WTC11 (cell line): ENCODE measurements around the gene ANKRD13A. TPM values are rescaled to one million over a fixed set of nuclear protein-coding genes. Genes with fewer than 3 reads are reported as not detected.

ENCODE experiments used
- ATAC-seq: fragments of 200-7000 bp; cut with Tn5 transposase; 2 replicates; pipeline ENCODE4 v1.10.0; 2021; ENCODE audit warnings: mild to moderate bottlenecking, moderate library complexity
- CTCF ChIA-PET: fragments of 300-600 bp; sonication (Branson Sonifier 250); formaldehyde crosslinking; loops from one replicate; lab custom pipeline; 2021; ENCODE audit warnings: antibody characterized with exemption; lab: Charles Lee
- POLR2A ChIA-PET: fragments of 350-600 bp; sonication (Branson Sonifier 250); formaldehyde crosslinking; loops from one replicate; lab custom pipeline; 2021; ENCODE audit warnings: antibody characterized with exemption; lab: Charles Lee
- DNase-seq: peaks from one replicate; pipeline ENCODE4 v3.0.0; 2021; ENCODE audit warnings: low spot score
- H3K27ac Mint-ChIP-seq: 2 replicates; pipeline ENCODE4 v1.8.0; 2021; ENCODE audit warnings: mixed read lengths
- H3K27me3 Mint-ChIP-seq: 2 replicates; pipeline ENCODE4 v1.8.0; 2021; ENCODE audit warnings: low read depth, mild to moderate bottlenecking, moderate library complexity, mixed read lengths
- H3K36me3 Mint-ChIP-seq: 2 replicates; pipeline ENCODE4 v1.8.0; 2021; ENCODE audit warnings: mixed read lengths
- H3K4me1 Mint-ChIP-seq: 2 replicates; pipeline ENCODE4 v1.8.0; 2022; ENCODE audit warnings: mixed read lengths
- H3K4me3 Mint-ChIP-seq: 2 replicates; pipeline ENCODE4 v1.8.0; 2021; ENCODE audit warnings: mild to moderate bottlenecking, moderate library complexity, mixed read lengths
- H3K9me3 Mint-ChIP-seq: 2 replicates; pipeline ENCODE4 v1.8.0; 2021; ENCODE audit warnings: mixed read lengths
- ARID4B ChIP-seq: sonication (generic); formaldehyde crosslinking; IDR thresholded peaks from 2 replicates; pipeline ENCODE4 v1.8.0; 2023; ENCODE audit warnings: missing genetic modification reagents, mild to moderate bottlenecking, borderline replicate concordance
- ATF2 ChIP-seq: sonication (generic); formaldehyde crosslinking; IDR thresholded peaks from 2 replicates; pipeline ENCODE4 v1.8.1; 2022; ENCODE audit warnings: low read depth, missing genetic modification reagents, borderline replicate concordance
- CREB1 ChIP-seq: sonication (generic); formaldehyde crosslinking; IDR thresholded peaks from 2 replicates; pipeline ENCODE4 v1.8.0; 2023; ENCODE audit warnings: mild to moderate bottlenecking, missing genetic modification reagents
- FOXJ3 ChIP-seq: sonication (generic); formaldehyde crosslinking; IDR thresholded peaks from 2 replicates; pipeline ENCODE4 v1.9.0; 2021; ENCODE audit warnings: missing genetic modification reagents, mild to moderate bottlenecking, borderline replicate concordance
- JAZF1 ChIP-seq: fragments of 250-450 bp; sonication (Bioruptor Pico); IDR thresholded peaks from 2 replicates; pipeline ENCODE4 v1.9.0; 2021; ENCODE audit warnings: moderate library complexity, mild to moderate bottlenecking, inconsistent platforms
- KAT7 ChIP-seq: sonication (generic); formaldehyde crosslinking; IDR thresholded peaks from 2 replicates; pipeline ENCODE4 v1.8.1; 2023; ENCODE audit warnings: missing genetic modification reagents, mild to moderate bottlenecking, borderline replicate concordance
- MXD4 ChIP-seq: fragments of 250-450 bp; sonication (Bioruptor Pico); IDR thresholded peaks from 2 replicates; pipeline ENCODE4 v1.8.0; 2021; ENCODE audit warnings: mild to moderate bottlenecking, moderate library complexity, borderline replicate concordance
- NR1H2 ChIP-seq: sonication (generic); formaldehyde crosslinking; IDR thresholded peaks from 2 replicates; pipeline ENCODE4 v1.9.0; 2021; ENCODE audit warnings: mild to moderate bottlenecking, moderate library complexity, missing genetic modification reagents
- OVOL2 ChIP-seq: fragments of 250-450 bp; sonication (Bioruptor Pico); IDR thresholded peaks from 2 replicates; pipeline ENCODE4 v1.9.0; 2021; ENCODE audit warnings: mild to moderate bottlenecking, borderline replicate concordance
- PRRX2 ChIP-seq: fragments of 250-450 bp; sonication (Bioruptor Pico); IDR thresholded peaks from 2 replicates; pipeline ENCODE4 v1.8.0; 2021; ENCODE audit warnings: mild to moderate bottlenecking
- RELA ChIP-seq: sonication (generic); formaldehyde crosslinking; IDR thresholded peaks from 2 replicates; pipeline ENCODE4 v1.8.1; 2022; ENCODE audit warnings: missing genetic modification reagents, mild to moderate bottlenecking, borderline replicate concordance
- SOX15 ChIP-seq: fragments of 250-450 bp; sonication (Bioruptor Pico); IDR thresholded peaks from 2 replicates; pipeline ENCODE4 v1.9.0; 2021; ENCODE audit warnings: mild to moderate bottlenecking
- TCF7 ChIP-seq: sonication (generic); formaldehyde crosslinking; IDR thresholded peaks from 2 replicates; pipeline ENCODE4 v1.8.0; 2022; ENCODE audit warnings: mild to moderate bottlenecking, low read depth, missing genetic modification reagents, moderate library complexity
- ZBTB43 ChIP-seq: sonication (generic); formaldehyde crosslinking; IDR thresholded peaks from 2 replicates; pipeline ENCODE4 v1.8.1; 2023; ENCODE audit warnings: mild to moderate bottlenecking, missing genetic modification reagents
- total RNA-seq: library from RNA; stranded (reverse); gene quantifications from 3 replicates; pipeline ENCODE4 v1.2.3, GENCODE V29; 2021
- TF ChIP-seq, protein P1 (sequence below): sonication (generic); formaldehyde crosslinking; IDR thresholded peaks from 2 replicates; pipeline ENCODE4 v1.8.1; 2023; ENCODE audit warnings: mild to moderate bottlenecking, missing genetic modification reagents

ANKRD13A gene
- total RNA-seq, 1 experiment from 2014 or later, result 22.4 TPM

GRCh38 chr12:110046451-110047187 is 47.4 kb downstream of the ANKRD13A start:
- H3K4me1 Mint-ChIP-seq, result peaks cover 20% of the 10 kb centered on the region
- DNase-seq (no peak), ATAC-seq (no peak)
- peaks cover 4% of the 10 kb centered on the region; the same call in 1 of the 2 replicates for H3K36me3 Mint-ChIP-seq
- TF ChIP-seq ATF2 (CRISPR knock-in tag) (no peak), FOXJ3 (no peak), NR1H2 (CRISPR knock-in tag) (no peak), PRRX2 (CRISPR knock-in tag) (no peak), JAZF1 (CRISPR knock-in tag) (no peak), TCF7 (no peak), OVOL2 (CRISPR knock-in tag) (no peak), SOX15 (CRISPR knock-in tag) (no peak), RELA (CRISPR knock-in tag) (no peak), ZBTB43 (no peak), KAT7 (CRISPR knock-in tag) (no peak)
- TF ChIP-seq, protein P1, sequence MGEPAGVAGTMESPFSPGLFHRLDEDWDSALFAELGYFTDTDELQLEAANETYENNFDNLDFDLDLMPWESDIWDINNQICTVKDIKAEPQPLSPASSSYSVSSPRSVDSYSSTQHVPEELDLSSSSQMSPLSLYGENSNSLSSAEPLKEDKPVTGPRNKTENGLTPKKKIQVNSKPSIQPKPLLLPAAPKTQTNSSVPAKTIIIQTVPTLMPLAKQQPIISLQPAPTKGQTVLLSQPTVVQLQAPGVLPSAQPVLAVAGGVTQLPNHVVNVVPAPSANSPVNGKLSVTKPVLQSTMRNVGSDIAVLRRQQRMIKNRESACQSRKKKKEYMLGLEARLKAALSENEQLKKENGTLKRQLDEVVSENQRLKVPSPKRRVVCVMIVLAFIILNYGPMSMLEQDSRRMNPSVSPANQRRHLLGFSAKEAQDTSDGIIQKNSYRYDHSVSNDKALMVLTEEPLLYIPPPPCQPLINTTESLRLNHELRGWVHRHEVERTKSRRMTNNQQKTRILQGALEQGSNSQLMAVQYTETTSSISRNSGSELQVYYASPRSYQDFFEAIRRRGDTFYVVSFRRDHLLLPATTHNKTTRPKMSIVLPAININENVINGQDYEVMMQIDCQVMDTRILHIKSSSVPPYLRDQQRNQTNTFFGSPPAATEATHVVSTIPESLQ (CRISPR knock-in tag), result no peak
- H3K27ac Mint-ChIP-seq, result no peak overlapping the region
- H3K4me3 Mint-ChIP-seq, result peak overlapping the region; percentile 90
- ChIA-PET POLR2A (no interaction called here), CTCF (no interaction called here)
- H3K27me3 Mint-ChIP-seq, result no peaks in the 10 kb centered on the region; the same call in 1 of the 2 replicates
- H3K9me3 Mint-ChIP-seq, result no peaks in the 10 kb centered on the region

- POLR2A ChIA-PET, result interaction anchor here (0.7 kb wide), 1 partner anchor 206 kb away, joined by 3 read pairs; no protein-coding TSS in a partner anchor
- H3K9me3 Mint-ChIP-seq, result no peaks in the 10 kb centered on the region
- no peaks in the 10 kb centered on the region; the same call in 1 of the 2 replicates for H3K27me3 Mint-ChIP-seq
- TF ChIP-seq ARID4B (CRISPR knock-in tag), result no peak
- no peak for TF ChIP-seq MXD4
- TF ChIP-seq CREB1 (CRISPR knock-in tag), result no peak
- H3K36me3 Mint-ChIP-seq, result peaks cover under 1% of the 10 kb centered on the region; the same call in 1 of the 2 replicates
- H3K27ac Mint-ChIP-seq, result no peak overlapping the region
- ATAC-seq (no peak), DNase-seq (no peak)
- CTCF ChIA-PET, result no interaction called here
- peak overlapping the region; percentile 90 for H3K4me3 Mint-ChIP-seq
- H3K4me1 Mint-ChIP-seq, result peaks cover 20% of the 10 kb centered on the region
These were observed 48.2 kb downstream of the ANKRD13A start for GRCh38 chr12:110047297-110047940.
